K562 (cell line): ENCODE results near the gene POLD2. TPM values are rescaled to one million over a fixed set of nuclear protein-coding genes. Genes with fewer than 3 reads are reported as not detected.
A peak's percentile ranks its signal among the peaks of the same experiment; 100 is the strongest.

Experiments used
- BMI1 ChIP-seq: fragments of 150-350 bp; IDR thresholded peaks from 2 replicates; pipeline ENCODE4 v1.6.1; 2014; ENCODE audit warnings: low read length
- KDM1A ChIP-seq, 2 experiments: fragments of 450-650 bp; IDR thresholded peaks; 2 replicates each; pipeline ENCODE4 v1.6.1; 2016; ENCODE audit warnings: mild to moderate bottlenecking in 2 of 2
- NONO ChIP-seq, 2 experiments: fragments of 200-400 bp in 1 of 2; fragments of 450-650 bp in 1 of 2; formaldehyde crosslinking in 1 of 2; IDR thresholded peaks; 2 replicates each; pipeline ENCODE4 v1.6.1; 2017; ENCODE audit warnings: low read depth in 2 of 2, mild to moderate bottlenecking in 2 of 2, moderate library complexity in 2 of 2, low read length in 1 of 2
- RBM14 ChIP-seq: fragments of 200-400 bp; formaldehyde crosslinking; IDR thresholded peaks from 2 replicates; pipeline ENCODE4 v1.6.1; 2018; ENCODE audit warnings: low read depth, mild to moderate bottlenecking, low read length, moderate library complexity, borderline replicate concordance; ENCODE audit not compliant: insufficient read depth
- RNF219 ChIP-seq: fragments of 250-450 bp; sonication (Bioruptor Pico); IDR thresholded peaks from 2 replicates; pipeline ENCODE4 v1.5.0; 2022; ENCODE audit warnings: mild to moderate bottlenecking
- ZNF134 ChIP-seq: fragments of 250-450 bp; sonication (Bioruptor Pico); conservative IDR thresholded peaks from 2 replicates; pipeline ENCODE4 v1.4.0; 2020
- ZNF395 ChIP-seq: fragments of 200-800 bp; sonication (Bioruptor generic); IDR thresholded peaks from 2 replicates; pipeline ENCODE4 v1.6.1; 2017; ENCODE audit warnings: missing genetic modification characterization, missing compliant biosample characterization
- polyA plus RNA-seq, 8 experiments: library from polyadenylated mRNA; depleted of rRNA in 4 of 8; stranded (reverse) in 5 of 8; unstranded in 3 of 8; fragments of >200 nt; fragmentation: Nextera tagmentation in 2 of 8; fragmentation: Illumina TruSeq in 1 of 8; extraction: Ambion mirVana in 2 of 8; extraction: Trizol in 1 of 8; gene quantifications; 2 replicates each; pipeline versions ENCODE4 v1.2.1 to v1.2.3, GENCODE V29; 2011 to 2014; ENCODE audit warnings: inconsistent platforms in 1 of 8, missing spikeins in 1 of 8
- total RNA-seq, 7 experiments: library from RNA; depleted of rRNA in 6 of 7; stranded (reverse); fragments of >200 nt in 6 of 7; fragmentation: Illumina TruSeq in 2 of 7; extraction: Trizol in 2 of 7; gene quantifications; 2 replicates each; pipeline versions ENCODE4 v1.2.1 to v1.2.3, GENCODE V29; 2011 to 2021; ENCODE audit warnings: low replicate concordance in 1 of 7
- TF ChIP-seq, protein P1 (sequence below), 2 experiments: fragments of 450-650 bp; IDR thresholded peaks; 2 replicates each; pipeline ENCODE4 v1.6.1; 2016; ENCODE audit warnings: mild to moderate bottlenecking in 2 of 2, borderline replicate concordance in 1 of 2, low read depth in 1 of 2, moderate library complexity in 1 of 2
- TF ChIP-seq, protein P2 (sequence below): fragments of 250-450 bp; sonication (Bioruptor Pico); IDR thresholded peaks from 2 replicates; pipeline ENCODE4 v1.8.0; 2022; ENCODE audit warnings: inconsistent platforms
- TF ChIP-seq, protein P3 (sequence below), 2 experiments: fragments of 250-450 bp in 1 of 2; fragments of 450-650 bp in 1 of 2; sonication (Bioruptor Pico) in 1 of 2; IDR thresholded peaks; 2 replicates each; pipeline versions ENCODE4 v1.6.1 to v1.8.0; 2016 to 2021; ENCODE audit warnings: mild to moderate bottlenecking in 2 of 2, moderate library complexity in 2 of 2, missing compliant biosample characterization in 1 of 2, missing genetic modification characterization in 1 of 2

Gene POLD2
- total and polyA plus RNA-seq, 9 of the 15 experiments (the other 6 are each of a cell fraction or from before 2014, with no cell fraction given), result 29.7 to 259 (median 225) TPM

GRCh38 chr7:44123190-44124003, at the start of gene POLD2 (continued):
- TF ChIP-seq, protein P1, sequence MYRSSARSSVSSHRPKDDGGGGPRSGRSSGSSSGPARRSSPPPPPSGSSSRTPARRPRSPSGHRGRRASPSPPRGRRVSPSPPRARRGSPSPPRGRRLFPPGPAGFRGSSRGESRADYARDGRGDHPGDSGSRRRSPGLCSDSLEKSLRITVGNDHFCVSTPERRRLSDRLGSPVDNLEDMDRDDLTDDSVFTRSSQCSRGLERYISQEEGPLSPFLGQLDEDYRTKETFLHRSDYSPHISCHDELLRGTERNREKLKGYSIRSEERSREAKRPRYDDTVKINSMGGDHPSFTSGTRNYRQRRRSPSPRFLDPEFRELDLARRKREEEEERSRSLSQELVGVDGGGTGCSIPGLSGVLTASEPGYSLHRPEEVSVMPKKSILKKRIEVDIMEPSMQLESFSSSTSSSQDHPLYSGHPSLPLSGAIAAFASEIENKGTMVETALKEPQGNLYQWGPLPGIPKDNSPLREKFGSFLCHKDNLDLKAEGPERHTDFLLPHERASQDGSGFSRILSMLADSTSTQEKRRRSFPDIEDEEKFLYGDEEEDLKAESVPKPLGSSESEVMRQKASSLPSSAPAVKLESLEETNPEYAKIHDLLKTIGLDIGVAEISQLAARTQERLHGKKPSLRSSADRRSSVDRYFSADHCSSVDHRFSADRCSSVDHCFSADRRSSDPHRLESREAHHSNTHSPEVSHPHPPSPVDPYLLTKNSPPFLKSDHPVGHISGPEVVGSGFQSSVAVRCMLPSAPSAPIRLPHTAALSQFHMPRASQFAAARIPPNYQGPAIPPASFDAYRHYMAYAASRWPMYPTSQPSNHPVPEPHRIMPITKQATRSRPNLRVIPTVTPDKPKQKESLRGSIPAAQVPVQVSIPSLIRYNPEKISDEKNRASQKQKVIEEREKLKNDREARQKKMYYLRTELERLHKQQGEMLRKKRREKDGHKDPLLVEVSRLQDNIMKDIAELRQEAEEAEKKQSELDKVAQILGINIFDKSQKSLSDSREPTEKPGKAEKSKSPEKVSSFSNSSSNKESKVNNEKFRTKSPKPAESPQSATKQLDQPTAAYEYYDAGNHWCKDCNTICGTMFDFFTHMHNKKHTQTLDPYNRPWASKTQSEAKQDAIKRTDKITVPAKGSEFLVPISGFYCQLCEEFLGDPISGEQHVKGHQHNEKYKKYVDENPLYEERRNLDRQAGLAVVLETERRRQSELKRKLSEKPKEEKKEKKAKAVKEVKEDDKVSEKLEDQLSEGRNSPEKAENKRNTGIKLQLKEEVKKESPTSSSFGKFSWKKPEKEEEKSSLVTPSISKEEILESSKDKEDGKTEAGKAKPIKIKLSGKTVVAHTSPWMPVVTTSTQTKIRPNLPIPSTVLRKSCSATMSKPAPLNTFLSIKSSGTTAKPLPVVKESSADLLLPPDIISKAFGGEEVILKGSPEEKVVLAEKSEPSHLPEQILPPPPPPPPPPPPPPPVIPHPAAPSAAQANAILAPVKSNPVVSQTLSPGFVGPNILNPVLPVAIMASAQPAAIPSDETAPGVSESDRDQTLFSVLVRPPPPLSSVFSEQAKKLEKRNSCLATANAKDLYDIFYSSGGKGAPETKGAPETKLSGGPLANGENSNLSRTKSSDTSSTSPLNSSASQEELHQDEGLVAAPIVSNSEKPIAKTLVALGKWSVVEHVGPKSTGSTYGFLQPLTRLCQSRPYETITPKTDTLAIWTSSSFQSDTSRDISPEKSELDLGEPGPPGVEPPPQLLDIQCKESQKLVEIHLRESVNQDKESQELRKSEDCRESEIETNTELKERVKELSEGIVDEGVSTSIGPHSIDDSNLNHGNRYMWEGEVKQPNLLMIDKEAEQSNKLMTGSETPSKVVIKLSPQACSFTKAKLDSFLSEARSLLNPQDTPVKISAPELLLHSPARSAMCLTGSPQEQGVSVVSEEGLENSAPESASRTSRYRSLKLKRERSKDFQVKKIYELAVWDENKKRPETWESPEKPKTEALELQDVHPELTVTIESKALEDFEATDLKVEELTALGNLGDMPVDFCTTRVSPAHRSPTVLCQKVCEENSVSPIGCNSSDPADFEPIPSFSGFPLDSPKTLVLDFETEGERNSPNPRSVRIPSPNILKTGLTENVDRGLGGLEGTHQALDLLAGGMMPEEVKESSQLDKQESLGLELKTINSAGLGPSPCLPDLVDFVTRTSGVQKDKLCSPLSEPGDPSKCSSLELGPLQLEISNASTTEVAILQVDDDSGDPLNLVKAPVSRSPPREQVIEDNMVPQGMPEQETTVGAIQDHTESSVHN (IDR thresholded peaks at IDR 0.05; ENCODE audit: borderline replicate concordance in 1 of 2, low read depth in 1 of 2), result no peak
- TF ChIP-seq, protein P2, sequence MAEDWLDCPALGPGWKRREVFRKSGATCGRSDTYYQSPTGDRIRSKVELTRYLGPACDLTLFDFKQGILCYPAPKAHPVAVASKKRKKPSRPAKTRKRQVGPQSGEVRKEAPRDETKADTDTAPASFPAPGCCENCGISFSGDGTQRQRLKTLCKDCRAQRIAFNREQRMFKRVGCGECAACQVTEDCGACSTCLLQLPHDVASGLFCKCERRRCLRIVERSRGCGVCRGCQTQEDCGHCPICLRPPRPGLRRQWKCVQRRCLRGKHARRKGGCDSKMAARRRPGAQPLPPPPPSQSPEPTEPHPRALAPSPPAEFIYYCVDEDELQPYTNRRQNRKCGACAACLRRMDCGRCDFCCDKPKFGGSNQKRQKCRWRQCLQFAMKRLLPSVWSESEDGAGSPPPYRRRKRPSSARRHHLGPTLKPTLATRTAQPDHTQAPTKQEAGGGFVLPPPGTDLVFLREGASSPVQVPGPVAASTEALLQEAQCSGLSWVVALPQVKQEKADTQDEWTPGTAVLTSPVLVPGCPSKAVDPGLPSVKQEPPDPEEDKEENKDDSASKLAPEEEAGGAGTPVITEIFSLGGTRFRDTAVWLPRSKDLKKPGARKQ (CRISPR knock-in tag), result no peak
- TF ChIP-seq RBM14 (0 out of 2 replicates have a peak, but pooled peaks have one; percentile 53), ZNF134 (CRISPR knock-in tag) (no peak), KDM1A (IDR thresholded peaks at IDR 0.05) (no peak), ZNF395 (no peak), RNF219 (no peak), BMI1 (no peak), NONO (IDR thresholded peaks at IDR 0.05; ENCODE audit: low read depth in 2 of 2, low read length in 1 of 2) (peak in 1 of 2 experiments; percentile 18; a peak in 1 of 4 replicates)
- TF ChIP-seq, protein P3, sequence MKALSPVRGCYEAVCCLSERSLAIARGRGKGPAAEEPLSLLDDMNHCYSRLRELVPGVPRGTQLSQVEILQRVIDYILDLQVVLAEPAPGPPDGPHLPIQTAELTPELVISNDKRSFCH (CRISPR knock-in tag; IDR thresholded peaks at IDR 0.05), result no peak
- TF ChIP-seq, protein P3 (tag; IDR thresholded peaks at IDR 0.05), result no peak
